GM23248 (cell line): ENCODE data around the gene KEL. TPM values are rescaled to one million over a fixed set of nuclear protein-coding genes. Genes with fewer than 3 reads are reported as not detected.

Experiments
- DNase-seq: peaks from one replicate; pipeline ENCODE4 v3.0.0-alpha.2; 2015
- H2AFZ ChIP-seq: fragments of 200-600 bp; sonication (generic); 2 replicates; pipeline ENCODE4 v1.6.1; 2016; ENCODE audit warnings: antibody characterized with exemption
- H3F3A ChIP-seq: fragments of 200-600 bp; sonication (generic); 2 replicates; pipeline ENCODE4 v1.6.1; 2016; ENCODE audit warnings: mild to moderate bottlenecking, antibody characterized with exemption, mixed run types; ENCODE audit not compliant: insufficient read depth
- H3K27ac ChIP-seq: fragments of 200-600 bp; sonication (generic); 2 replicates; pipeline ENCODE4 v1.5.1; 2016; ENCODE audit warnings: mild to moderate bottlenecking
- H3K27me3 ChIP-seq: fragments of 200-600 bp; sonication (generic); replicated peaks from 2 replicates; pipeline ENCODE4 v1.6.1; 2016; ENCODE audit warnings: mild to moderate bottlenecking; ENCODE audit not compliant: insufficient read depth
- H3K36me3 ChIP-seq: fragments of 200-600 bp; sonication (generic); 2 replicates; pipeline ENCODE4 v1.6.1; 2016; ENCODE audit warnings: low read depth, mild to moderate bottlenecking
- H3K4me1 ChIP-seq: fragments of 200-600 bp; sonication (generic); 2 replicates; pipeline ENCODE4 v1.6.1; 2016; ENCODE audit warnings: mild to moderate bottlenecking; ENCODE audit not compliant: insufficient read depth
- H3K4me2 ChIP-seq: fragments of 200-600 bp; sonication (generic); one replicate; pipeline ENCODE4 v1.6.1; 2016; ENCODE audit warnings: mild to moderate bottlenecking; ENCODE audit not compliant: unreplicated experiment
- H3K4me3 ChIP-seq: fragments of 200-600 bp; sonication (generic); 2 replicates; pipeline ENCODE4 v1.5.1; 2016; ENCODE audit warnings: mild to moderate bottlenecking
- H3K79me2 ChIP-seq: fragments of 200-600 bp; sonication (generic); 2 replicates; pipeline ENCODE4 v1.6.1; 2016; ENCODE audit warnings: mild to moderate bottlenecking; ENCODE audit not compliant: insufficient read depth
- H3K9ac ChIP-seq: fragments of 200-600 bp; sonication (generic); 2 replicates; pipeline ENCODE4 v1.6.1; 2016; ENCODE audit warnings: mild to moderate bottlenecking
- H3K9me2 ChIP-seq: fragments of 200-600 bp; sonication (generic); 2 replicates; pipeline ENCODE4 v1.6.1; 2016; ENCODE audit warnings: mixed run types, mild to moderate bottlenecking, moderate library complexity; ENCODE audit not compliant: insufficient read depth
- H3K9me3 ChIP-seq: fragments of 200-600 bp; sonication (generic); one replicate; pipeline ENCODE4 v1.6.1; 2017; ENCODE audit warnings: low read depth
- H4K20me1 ChIP-seq: fragments of 200-600 bp; sonication (generic); 2 replicates; pipeline ENCODE4 v1.6.0; 2016; ENCODE audit not compliant: insufficient read depth
- EZH2 ChIP-seq: fragments of 200-600 bp; sonication (generic); IDR thresholded peaks from 2 replicates; pipeline ENCODE4 v1.6.1; 2018; ENCODE audit warnings: antibody characterized with exemption, mild to moderate bottlenecking; ENCODE audit not compliant: insufficient read depth, poor library complexity, severe bottlenecking
- EZH2phosphoT487 ChIP-seq: fragments of 200-600 bp; sonication (generic); IDR thresholded peaks from 2 replicates; pipeline ENCODE4 v1.6.1; 2018; ENCODE audit warnings: antibody characterized with exemption, moderate library complexity, mild to moderate bottlenecking, low read depth; ENCODE audit not compliant: insufficient read depth
- WGBS, 2 experiments: methylation state at CpG; one replicate each; pipeline ENCODE4 v1.1.6; 2015 to 2017; ENCODE audit warnings: low lambda C conversion rate in 2 of 2, low coverage in 1 of 2; ENCODE audit errors: missing lambda C conversion rate in 2 of 2; 5-methylcytosine and 5-hydroxymethylcytosine counted together
- in situ Hi-C: fragments of 300-500 bp; cut with MboI; formaldehyde crosslinking; loops from 2 replicates; pipeline ENCODE4 v1.15.0; 2020
- polyA plus RNA-seq: library from polyadenylated mRNA; unstranded; fragments of >200 nt; fragmentation: Nextera tagmentation; extraction: Ambion mirVana; gene quantifications from 2 replicates; pipeline ENCODE4 v1.2.1, GENCODE V29; 2016
- total RNA-seq: library from RNA; depleted of rRNA; stranded (reverse); fragments of >200 nt; shearing (Covaris generic); gene quantifications from 2 replicates; pipeline ENCODE4 v1.2.3, GENCODE V29; 2014

Gene KEL
- total and polyA plus RNA-seq, 2 experiments from 2014 or later: not detected

GRCh38 chr7:142934056-142934455, 28.1 kb downstream of the KEL start:
- no peak overlapping the region for H2AFZ ChIP-seq
- H3K9me3 ChIP-seq: no peaks in the 10 kb centered on the region
- H3K27me3 ChIP-seq: no peaks in the 10 kb centered on the region; the same call in 1 of the 2 replicates
- no peak overlapping the region for H3K4me3 ChIP-seq
- H4K20me1 ChIP-seq: no peaks in the 10 kb centered on the region
- H3K79me2 ChIP-seq: no peaks in the 10 kb centered on the region
- H3K9me2 ChIP-seq: no peaks in the 10 kb centered on the region
- no peak overlapping the region for H3K4me2 ChIP-seq
- no peak overlapping the region for H3K9ac ChIP-seq
- no peak for DNase-seq
- 30 to 32% methylated on average over 12 of the region's 12 CpGs for WGBS, 2 experiments
- no peak for TF ChIP-seq EZH2phosphoT487
- no peak for TF ChIP-seq EZH2
- H3K4me1 ChIP-seq: no peaks in the 10 kb centered on the region
- no peaks in the 10 kb centered on the region for H3K36me3 ChIP-seq
- H3F3A ChIP-seq: no peaks in the 10 kb centered on the region
- H3K27ac ChIP-seq: no peak overlapping the region
- in situ Hi-C loops: no loop called here

GRCh38 chr7:142933624-142934023, 28.5 kb downstream of the KEL start, which contains the start of gene TRPV5:
TSS of gene TRPV5 (minus strand) at chr7:142933746. CDS start at chr7:142933459, 287 bp downstream.
- H3K27me3 ChIP-seq: no peaks in the 10 kb centered on the region; the same call in 1 of the 2 replicates
- TF ChIP-seq EZH2phosphoT487 (no peak), EZH2 (no peak)
- no peak within 1 kb of the TSS for H2AFZ ChIP-seq
- H3F3A ChIP-seq: no peaks in the 10 kb centered on the region
- no peak within 1 kb of the TSS for H3K4me2 ChIP-seq
- H3K79me2 ChIP-seq: no peaks in the 10 kb centered on the region
- no peak within 1 kb of the TSS for H3K27ac ChIP-seq
- no peaks in the 10 kb centered on the region for H3K4me1 ChIP-seq
- H3K9ac ChIP-seq: no peak within 1 kb of the TSS
- 38 to 69% methylated on average over 4 of the region's 4 CpGs for WGBS, 2 experiments
- in situ Hi-C loops: no loop called here
- H4K20me1 ChIP-seq: no peaks in the 10 kb centered on the region
- DNase-seq: no peak
- no peaks in the 10 kb centered on the region for H3K9me3 ChIP-seq
- H3K36me3 ChIP-seq: no peaks in the 10 kb centered on the region
- no peak within 1 kb of the TSS for H3K4me3 ChIP-seq
- no peaks in the 10 kb centered on the region for H3K9me2 ChIP-seq

GRCh38 chr7:142933092-142933475, 29.1 kb downstream of the KEL start:
- no peak for DNase-seq
- no peak overlapping the region for H3K4me3 ChIP-seq
- no peaks in the 10 kb centered on the region for H3K4me1 ChIP-seq
- no peaks in the 10 kb centered on the region for H3K36me3 ChIP-seq
- H3K9me2 ChIP-seq: no peaks in the 10 kb centered on the region
- in situ Hi-C loops: no loop called here
- no peaks in the 10 kb centered on the region; the same call in 1 of the 2 replicates for H3K27me3 ChIP-seq
- H3K4me2 ChIP-seq: no peak overlapping the region
- H3K9ac ChIP-seq: no peak overlapping the region
- no peaks in the 10 kb centered on the region for H3F3A ChIP-seq
- no peaks in the 10 kb centered on the region for H3K79me2 ChIP-seq
- no peaks in the 10 kb centered on the region for H4K20me1 ChIP-seq
- WGBS, 2 experiments: 33 to 35% methylated on average over 7 of the region's 7 CpGs
- TF ChIP-seq EZH2 (no peak), EZH2phosphoT487 (no peak)
- no peaks in the 10 kb centered on the region for H3K9me3 ChIP-seq
- H2AFZ ChIP-seq: no peak overlapping the region
- H3K27ac ChIP-seq: no peak overlapping the region

- no peak overlapping the region for H3K4me2 ChIP-seq
- no peak overlapping the region for H3K9ac ChIP-seq
- H2AFZ ChIP-seq: no peak overlapping the region
- WGBS, 2 experiments: 22 to 24% methylated on average over 5 of the region's 5 CpGs
- H3K36me3 ChIP-seq: no peaks in the 10 kb centered on the region
- H4K20me1 ChIP-seq: no peaks in the 10 kb centered on the region
- no peak for DNase-seq
- TF ChIP-seq EZH2: no peak
- TF ChIP-seq EZH2phosphoT487: no peak
- H3K27me3 ChIP-seq: no peaks in the 10 kb centered on the region; the same call in 1 of the 2 replicates
- in situ Hi-C loops: no loop called here
- H3K4me1 ChIP-seq: no peaks in the 10 kb centered on the region
- H3K4me3 ChIP-seq: no peak overlapping the region
- H3K27ac ChIP-seq: no peak overlapping the region
- no peaks in the 10 kb centered on the region for H3K9me3 ChIP-seq
- H3K79me2 ChIP-seq: no peaks in the 10 kb centered on the region
- H3K9me2 ChIP-seq: no peaks in the 10 kb centered on the region
- H3F3A ChIP-seq: no peaks in the 10 kb centered on the region
Measured at GRCh38 chr7:142932386-142933091, 29.6 kb downstream of the KEL start.
